Measurements from ENCODE around the gene CLASP1.

Gene CLASP1

GRCh38 chr2:121667618-121668017 is 18.4 kb upstream of the CLASP1 start:
- no peak for TF ChIP-seq CTCF (IDR thresholded peaks at IDR 0.05)

GRCh38 chr2:121666042-121666441 is 16.8 kb upstream of the CLASP1 start:
- no peak for TF ChIP-seq CTCF (IDR thresholded peaks at IDR 0.05)

- TF ChIP-seq CTCF (IDR thresholded peaks at IDR 0.05) = no peak
Observed at GRCh38 chr2:121665504-121665903, 16.2 kb upstream of the CLASP1 start.

GRCh38 chr2:121664713-121665112 is 15.5 kb upstream of the CLASP1 start:
- TF ChIP-seq CTCF (IDR thresholded peaks at IDR 0.05) = no peak

- TF ChIP-seq CTCF (IDR thresholded peaks at IDR 0.05) = no peak
Observed at GRCh38 chr2:121664086-121664485, 14.8 kb upstream of the CLASP1 start.

GRCh38 chr2:121663434-121663833 is 14.2 kb upstream of the CLASP1 start:
- TF ChIP-seq CTCF (IDR thresholded peaks at IDR 0.05) = no peak

GRCh38 chr2:121662656-121663055 is 13.4 kb upstream of the CLASP1 start:
- TF ChIP-seq CTCF (IDR thresholded peaks at IDR 0.05) = no peak

GRCh38 chr2:121659933-121660332 is 10.7 kb upstream of the CLASP1 start:
- TF ChIP-seq CTCF (IDR thresholded peaks at IDR 0.05) = no peak
